ENCODE results near the gene KCNQ5. TPM values are rescaled to one million over a fixed set of nuclear protein-coding genes. Genes with fewer than 3 reads are reported as not detected.

Gene KCNQ5
- total and polyA plus RNA-seq, 2 of the 8 experiments (the other 6 are each of a cell fraction or from before 2014, with no cell fraction given): 0.83 to 1.2 TPM

DNA sequence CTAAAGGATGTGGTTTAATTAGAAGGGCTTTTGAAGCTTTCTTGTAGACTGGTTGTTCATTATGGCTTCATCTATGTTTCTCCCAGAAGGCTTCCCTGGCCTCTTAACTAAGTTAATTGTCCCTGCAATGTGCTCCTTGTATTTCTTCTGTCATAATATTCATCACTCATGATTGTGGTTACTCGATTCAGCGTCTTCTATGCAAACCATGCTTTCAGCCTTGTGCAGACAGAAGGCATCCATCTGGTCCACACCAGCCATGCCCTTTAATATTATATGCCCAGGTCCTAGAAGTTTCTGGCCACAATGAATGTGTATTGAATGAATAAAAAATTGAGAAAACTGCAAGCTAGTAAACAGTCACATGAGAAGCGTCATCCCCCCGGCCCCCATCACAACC is 440.3 kb downstream of the KCNQ5 start:
- POLR2A ChIA-PET (ENCODE audit: partially characterized antibody): no interaction called here
- no peak overlapping the region for H2AK5ac ChIP-seq (ENCODE audit: low read depth, low read length)
- no peak overlapping the region for H4K5ac ChIP-seq (ENCODE audit: insufficient read length, low read depth, low read length)
- H3K4ac ChIP-seq (replicated peaks; ENCODE audit: insufficient read length, low read depth, low read length): no peak overlapping the region
- no peak overlapping the region for H4K8ac ChIP-seq (ENCODE audit: extremely low read depth, insufficient read depth, low read length)
- H3K27me3 ChIP-seq (replicated peaks in 1 of 4; ENCODE audit: control insufficient read depth in 3 of 4, extremely low read depth in 1 of 4, insufficient read depth in 3 of 4, low read length in 3 of 4): no peaks in the 10 kb centered on the region
- H2BK15ac ChIP-seq (ENCODE audit: low read length): no peak overlapping the region
- DNase-seq (ENCODE audit: low read depth in 1 of 2, low spot score in 2 of 2): no peak
- no peak overlapping the region for H3K4me2 ChIP-seq (ENCODE audit: insufficient read depth in 1 of 2, low read depth in 2 of 2, low read length in 2 of 2)
- H3K4me3 ChIP-seq (ENCODE audit: extremely low read depth in 1 of 4, insufficient read depth in 2 of 4, low read depth in 3 of 4, low read length in 4 of 4): no peak overlapping the region
- no peak overlapping the region for H2BK20ac ChIP-seq (ENCODE audit: low read length)
- H3K23me2 ChIP-seq (ENCODE audit: low read depth, low read length): no peaks in the 10 kb centered on the region
- H4K91ac ChIP-seq (replicated peaks; ENCODE audit: insufficient read length, low read length): no peak overlapping the region
- no peaks in the 10 kb centered on the region for H4K20me1 ChIP-seq (replicated peaks in 1 of 2; ENCODE audit: control insufficient read depth in 1 of 2, insufficient read depth in 2 of 2, low read length in 2 of 2)
- no peak overlapping the region for H2AFZ ChIP-seq (ENCODE audit: low read length)
- H3K36me3 ChIP-seq (ENCODE audit: control insufficient read depth in 2 of 4, insufficient read depth in 4 of 4, low read length in 3 of 4): no peaks in the 10 kb centered on the region
- H3K9ac ChIP-seq (replicated peaks in 1 of 4; ENCODE audit: extremely low read depth in 1 of 4, low read depth in 3 of 4, low read length in 3 of 4): no peak overlapping the region
- H3K4me1 ChIP-seq (replicated peaks in 1 of 4; ENCODE audit: control insufficient read depth in 3 of 4, insufficient read depth in 4 of 4, low read length in 3 of 4): no peaks in the 10 kb centered on the region
- H3K56ac ChIP-seq (replicated peaks; ENCODE audit: insufficient read length, low read depth, low read length): no peak overlapping the region
- H2BK5ac ChIP-seq (ENCODE audit: low read depth, low read length): no peak overlapping the region
- 66% methylated on average over 4 of the region's 4 CpGs; no CpG with 5 or more reads in 1 of the 2 experiments for WGBS, 2 experiments (ENCODE audit: extremely low coverage in 1 of 2, insufficient coverage in 1 of 2, insufficient read length in 1 of 2, insufficient replicate concordance in 2 of 2, low coverage in 1 of 2, low lambda C conversion rate in 2 of 2, missing lambda C conversion rate in 1 of 2)
- no peak overlapping the region for H2BK12ac ChIP-seq (ENCODE audit: low read depth, low read length)
- no peak overlapping the region for H3K23ac ChIP-seq (ENCODE audit: insufficient read length)
- FAIRE-seq: no peak
- no peaks in the 10 kb centered on the region for H3K79me1 ChIP-seq (ENCODE audit: low read depth, low read length)
- CTCF ChIA-PET (ENCODE audit: partially characterized antibody): no interaction called here
- no peak overlapping the region for H2BK120ac ChIP-seq (replicated peaks; ENCODE audit: low read depth, low read length)
- H3K27ac ChIP-seq (ENCODE audit: low read depth, low read length): no peak overlapping the region
- no peak overlapping the region for H3K18ac ChIP-seq (ENCODE audit: extremely low read depth, low read length)
- H3K9me3 ChIP-seq (ENCODE audit: insufficient read depth in 2 of 2, low read depth in 1 of 2, low read length in 1 of 2): no peaks in the 10 kb centered on the region
- H3K79me2 ChIP-seq (ENCODE audit: control insufficient read depth in 1 of 2, insufficient read depth in 2 of 2, low read length in 2 of 2): no peaks in the 10 kb centered on the region
- H3K14ac ChIP-seq (ENCODE audit: insufficient read length): no peak overlapping the region
- TF ChIP-seq TCF12 (IDR thresholded peaks at IDR 0.05; ENCODE audit: low read depth, low read length) (no peak), JUND (IDR thresholded peaks at IDR 0.05; ENCODE audit: low read length) (no peak), TEAD4 (IDR thresholded peaks at IDR 0.05; ENCODE audit: low read depth, low read length) (no peak), SP1 (IDR thresholded peaks at IDR 0.05; ENCODE audit: low read depth, low read length) (no peak), SIX5 (IDR thresholded peaks at IDR 0.05; ENCODE audit: low read depth, low read length) (no peak), NRF1 (IDR thresholded peaks at IDR 0.05; ENCODE audit: low read depth, low read length) (no peak), YY1 (IDR thresholded peaks at IDR 0.05; ENCODE audit: low read depth, low read length) (no peak), RNF2 (IDR thresholded peaks at IDR 0.05; ENCODE audit: borderline replicate concordance, low read depth, low read length, missing control alignments, poor library complexity, severe bottlenecking) (no peak), CTBP2 (IDR thresholded peaks at IDR 0.05; ENCODE audit: borderline replicate concordance, insufficient read depth, insufficient read length, low read length) (no peak), SP4 (IDR thresholded peaks at IDR 0.05; ENCODE audit: low read length) (no peak), KDM5A (IDR thresholded peaks at IDR 0.05; ENCODE audit: low read length) (no peak), RFX5 (IDR thresholded peaks at IDR 0.05; ENCODE audit: borderline replicate concordance, low read depth, low read length) (no peak), SAP30 (IDR thresholded peaks at IDR 0.05; ENCODE audit: insufficient read depth, insufficient replicate concordance, low read length) (no peak)
- TF ChIP-seq, protein P1, sequence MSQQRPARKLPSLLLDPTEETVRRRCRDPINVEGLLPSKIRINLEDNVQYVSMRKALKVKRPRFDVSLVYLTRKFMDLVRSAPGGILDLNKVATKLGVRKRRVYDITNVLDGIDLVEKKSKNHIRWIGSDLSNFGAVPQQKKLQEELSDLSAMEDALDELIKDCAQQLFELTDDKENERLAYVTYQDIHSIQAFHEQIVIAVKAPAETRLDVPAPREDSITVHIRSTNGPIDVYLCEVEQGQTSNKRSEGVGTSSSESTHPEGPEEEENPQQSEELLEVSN (IDR thresholded peaks at IDR 0.05): no peak

All from H1 (cell line).